Panc1 (cell line): ENCODE results near the gene ZNF366. TPM values are rescaled to one million over a fixed set of nuclear protein-coding genes. Genes with fewer than 3 reads are reported as not detected.

Experiments
- ATAC-seq: fragments of 200-7000 bp; cut with Tn5 transposase; 2 replicates; pipeline ENCODE4 v1.9.1; 2020; ENCODE audit warnings: mild to moderate bottlenecking, moderate library complexity
- BruUV-seq: library from RNA; stranded (reverse); fragments of 400-500 nt; replicated peaks from 2 replicates; lab custom pipeline; 2021; lab: Mats Ljungman, UMichigan
- CTCF ChIA-PET: fragments of 300-600 bp; sonication (Branson Sonifier 250); formaldehyde crosslinking; loops from one replicate; lab custom pipeline; 2022; ENCODE audit warnings: antibody characterized with exemption; lab: Charles Lee
- POLR2A ChIA-PET: fragments of 300-600 bp; sonication (Branson Sonifier 250); formaldehyde crosslinking; loops from one replicate; lab custom pipeline; 2022; ENCODE audit warnings: antibody characterized with exemption; lab: Charles Lee
- DNase-seq: peaks from one replicate; pipeline ENCODE4 v3.0.0-alpha.2; 2010; ENCODE audit warnings: low read depth, low spot score
- H3K27ac ChIP-seq: 2 replicates; pipeline ENCODE4 v1.5.1; 2011; ENCODE audit warnings: mild to moderate bottlenecking, low read length, inconsistent platforms
- H3K27me3 ChIP-seq: fragments of 200-500 bp; sonication (Bioruptor generic); 2 replicates; pipeline ENCODE4 v1.6.0; 2014; ENCODE audit warnings: low read length, inconsistent platforms; ENCODE audit not compliant: control insufficient read depth, insufficient read depth
- H3K36me3 ChIP-seq: fragments of 200-500 bp; sonication (Bioruptor generic); 2 replicates; pipeline ENCODE4 v1.5.1; 2014; ENCODE audit warnings: inconsistent platforms, mild to moderate bottlenecking, low read length, moderate library complexity; ENCODE audit not compliant: control insufficient read depth, insufficient read depth
- H3K4me1 ChIP-seq: 2 replicates; pipeline ENCODE4 v1.5.1; 2011; ENCODE audit warnings: inconsistent platforms, mild to moderate bottlenecking, low read length, moderate library complexity; ENCODE audit not compliant: control insufficient read depth, insufficient read depth
- H3K4me3 ChIP-seq, 2 experiments: 2 replicates each; pipeline ENCODE4 v1.5.1; 2011 to 2012; ENCODE audit warnings: low read depth in 2 of 2, low read length in 2 of 2, mild to moderate bottlenecking in 2 of 2, inconsistent platforms in 1 of 2, moderate library complexity in 1 of 2
- H3K9me3 ChIP-seq: fragments of 200-500 bp; sonication (Bioruptor generic); 2 replicates; pipeline ENCODE4 v1.5.1; 2014; ENCODE audit warnings: low read depth, mild to moderate bottlenecking, inconsistent platforms, low read length, moderate library complexity; ENCODE audit not compliant: control insufficient read depth, insufficient read depth
- CTCF ChIP-seq: fragments of 450-650 bp; IDR thresholded peaks from 2 replicates; pipeline ENCODE4 v1.5.1; 2017; ENCODE audit warnings: mild to moderate bottlenecking
- POLR2AphosphoS5 ChIP-seq: IDR thresholded peaks from 2 replicates; pipeline ENCODE4 v1.6.1; 2012; ENCODE audit warnings: mild to moderate bottlenecking, low read depth, low read length, moderate library complexity
- REST ChIP-seq, 2 experiments: IDR thresholded peaks; 2 replicates each; pipeline ENCODE4 v1.6.1; 2011 to 2012; ENCODE audit warnings: low read depth in 2 of 2, control low read depth in 1 of 2, low read length in 1 of 2, mild to moderate bottlenecking in 1 of 2, moderate library complexity in 1 of 2; ENCODE audit not compliant: insufficient read depth in 1 of 2
- SIN3A ChIP-seq: IDR thresholded peaks from 2 replicates; pipeline ENCODE4 v1.6.1; 2012; ENCODE audit warnings: low read depth, mild to moderate bottlenecking, low read length, moderate library complexity, borderline replicate concordance; ENCODE audit not compliant: insufficient read depth
- TCF7L2 ChIP-seq: IDR thresholded peaks from 2 replicates; pipeline ENCODE4 v1.6.1; 2011; ENCODE audit warnings: mild to moderate bottlenecking, low read depth, low read length, inconsistent platforms
- in situ Hi-C: cut with HindIII; loops from 2 replicates; pipeline ENCODE4 v1.10.0; 2016; ENCODE audit warnings: low sequenced_read_pairs, low pct_unique_long_range_greater_than_20kb
- intact Hi-C: fragments of 100-400 bp; cut with micrococcal nuclease; formaldehyde crosslinking; loops from one replicate; pipeline ENCODE4 v1.10.0; 2022; ENCODE audit not compliant: unreplicated experiment
- total RNA-seq: library from RNA; stranded (reverse); gene quantifications from one replicate; pipeline ENCODE4 v1.2.1, GENCODE V29; 2021; ENCODE audit not compliant: unreplicated experiment

ZNF366 gene
- total RNA-seq, 1 experiment from 2014 or later = not detected

DNA sequence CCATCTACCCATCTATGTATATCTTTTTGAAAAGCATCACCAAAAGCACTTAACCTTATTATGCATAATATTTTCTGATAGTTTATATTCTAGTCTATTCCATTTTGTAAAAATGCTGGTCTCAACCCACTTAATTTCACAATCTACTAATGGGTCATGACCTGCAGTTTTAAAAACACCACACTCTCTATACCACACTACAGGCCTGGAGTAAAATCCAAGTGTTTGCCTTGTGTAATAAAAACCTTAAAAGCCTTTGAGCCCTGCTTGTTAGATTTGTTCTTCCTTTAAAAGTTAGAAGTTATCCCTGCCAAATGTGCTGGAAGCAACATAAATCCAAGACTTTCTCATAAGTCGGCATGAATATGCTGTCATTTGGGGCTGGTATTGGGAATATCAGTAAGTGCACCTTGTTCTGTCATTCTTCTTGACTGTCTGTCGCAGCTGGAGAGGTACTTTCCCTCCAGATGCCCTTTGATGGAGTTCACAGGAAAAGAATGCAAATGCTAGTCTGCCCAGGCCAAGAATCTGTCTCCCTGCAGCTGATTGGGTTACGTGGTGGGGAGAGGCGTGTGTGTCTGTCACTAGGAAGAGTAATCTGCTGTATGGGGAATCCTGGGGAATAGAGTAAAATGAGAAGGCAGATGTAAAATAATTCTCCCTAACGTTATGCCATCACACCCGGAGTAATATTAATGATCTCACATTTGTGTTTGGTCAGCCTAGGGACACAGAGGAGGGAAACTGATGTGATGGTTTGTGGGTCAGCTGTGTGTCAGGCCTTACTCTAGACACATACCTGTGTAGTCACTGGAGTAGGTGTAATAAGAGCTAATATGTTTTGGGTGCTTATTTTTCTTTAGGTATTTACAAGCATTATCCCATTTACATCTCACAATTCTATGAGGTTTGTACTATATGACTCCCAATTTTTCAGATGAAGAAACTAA, 79.4 kb downstream of the ZNF366 start:
- no TSS peak for BruUV-seq
- ChIA-PET POLR2A (no interaction called here), CTCF (no interaction called here)
- in situ Hi-C loops = no loop called here
- H3K9me3 ChIP-seq = no peaks in the 10 kb centered on the region
- no peak for DNase-seq
- H3K4me3 ChIP-seq = no peak overlapping the region
- no peak for ATAC-seq
- H3K36me3 ChIP-seq = no peaks in the 10 kb centered on the region
- intact Hi-C loops = no loop called here
- no peaks in the 10 kb centered on the region for H3K4me1 ChIP-seq
- TF ChIP-seq REST (IDR thresholded peaks at IDR 0.05; ENCODE audit: insufficient read depth in 1 of 2, low read depth in 2 of 2, low read length in 1 of 2) = no peak
- no peak for TF ChIP-seq TCF7L2
- no peak for TF ChIP-seq POLR2AphosphoS5
- no peak for TF ChIP-seq CTCF
- no peak for TF ChIP-seq SIN3A
- H3K27ac ChIP-seq = no peak overlapping the region
- H3K27me3 ChIP-seq = peaks cover 12% of the 10 kb centered on the region; the same call in 1 of the 2 replicates

DNA sequence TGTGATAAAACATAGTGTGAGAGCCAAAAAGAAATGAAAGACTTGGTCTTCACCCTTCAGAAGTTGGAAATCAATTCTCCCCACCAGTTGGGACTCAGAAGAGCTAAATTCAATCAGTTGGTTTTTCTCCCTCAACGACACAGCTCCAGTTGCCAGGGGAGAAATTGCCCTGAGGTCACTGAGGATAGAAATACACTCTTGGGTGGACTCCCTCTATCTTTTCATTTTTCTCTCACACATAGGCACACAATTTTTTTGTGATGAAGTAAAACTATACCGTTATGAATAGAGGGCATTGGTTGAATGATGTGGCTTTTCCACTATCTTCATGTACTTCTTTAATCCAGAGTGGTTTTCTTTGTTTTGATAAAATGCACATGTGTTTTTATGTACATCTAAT, 80.2 kb downstream of the ZNF366 start:
- CTCF ChIA-PET = no interaction called here
- POLR2A ChIA-PET = no interaction called here

More for the DNA sequence above, 80.2 kb downstream of the ZNF366 start:
- Histone ChIP-seq H3K27me3 (peaks cover 12% of the 10 kb centered on the region; the same call in 1 of the 2 replicates), H3K4me1 (no peaks in the 10 kb centered on the region), H3K27ac (no peak overlapping the region), H3K9me3 (no peaks in the 10 kb centered on the region), H3K4me3 (no peak overlapping the region), H3K36me3 (no peaks in the 10 kb centered on the region)
- no peak for TF ChIP-seq POLR2AphosphoS5
- TF ChIP-seq SIN3A = no peak
- TF ChIP-seq REST (IDR thresholded peaks at IDR 0.05; ENCODE audit: insufficient read depth in 1 of 2, low read depth in 2 of 2, low read length in 1 of 2) = no peak
- TF ChIP-seq CTCF = no peak
- TF ChIP-seq TCF7L2 = no peak
- no TSS peak for BruUV-seq
- intact Hi-C loops (no loop called here), in situ Hi-C loops (no loop called here)
- ATAC-seq (no peak), DNase-seq (no peak)
